Myocyte (in vitro differentiated cells): ENCODE measurements around the gene FXYD2. TPM values are rescaled to one million over a fixed set of nuclear protein-coding genes. Genes with fewer than 3 reads are reported as not detected.
A peak's percentile ranks its signal among the peaks of the same experiment; 100 is the strongest.

Experiments used
- DNase-seq: peaks from one replicate; pipeline ENCODE4 v3.0.0-alpha.2; 2012; ENCODE audit warnings: low read depth
- total RNA-seq: library from RNA; depleted of rRNA; stranded (reverse); fragments of >200 nt; gene quantifications from 2 replicates; pipeline ENCODE4 v1.2.3, GENCODE V29; 2014

FXYD2 gene
- total RNA-seq, 1 donor from 2014 or later, result not detected

GRCh38 chr11:117836077-117836960 lies 11.8 kb upstream of the FXYD2 start:
- no peak for DNase-seq

DNA sequence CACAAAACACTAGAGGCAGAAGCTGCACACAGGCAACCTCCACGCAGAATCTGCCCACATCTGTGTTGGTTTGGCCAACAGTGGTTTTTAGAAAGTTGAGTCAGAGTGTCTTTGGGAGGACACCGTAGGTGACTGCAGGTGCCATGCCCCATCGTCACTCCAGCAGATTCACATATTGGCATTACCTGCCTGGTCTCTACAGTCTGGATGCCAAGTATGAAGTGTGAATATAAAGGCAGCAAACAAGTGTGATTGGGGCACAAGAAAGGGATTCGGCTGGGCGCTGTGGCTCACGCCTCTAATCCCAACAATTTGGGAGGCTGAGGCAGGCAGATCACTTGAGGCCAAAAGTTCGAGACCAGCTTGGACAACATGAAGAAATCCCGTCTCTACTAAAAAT lies 11.0 kb upstream of the FXYD2 start:
- DNase-seq, result no peak

- no peak for DNase-seq
Observed at GRCh38 chr11:117834838-117835443, 10.4 kb upstream of the FXYD2 start.

GRCh38 chr11:117834068-117834810 lies 9.7 kb upstream of the FXYD2 start:
- peak; percentile 54 for DNase-seq

DNA sequence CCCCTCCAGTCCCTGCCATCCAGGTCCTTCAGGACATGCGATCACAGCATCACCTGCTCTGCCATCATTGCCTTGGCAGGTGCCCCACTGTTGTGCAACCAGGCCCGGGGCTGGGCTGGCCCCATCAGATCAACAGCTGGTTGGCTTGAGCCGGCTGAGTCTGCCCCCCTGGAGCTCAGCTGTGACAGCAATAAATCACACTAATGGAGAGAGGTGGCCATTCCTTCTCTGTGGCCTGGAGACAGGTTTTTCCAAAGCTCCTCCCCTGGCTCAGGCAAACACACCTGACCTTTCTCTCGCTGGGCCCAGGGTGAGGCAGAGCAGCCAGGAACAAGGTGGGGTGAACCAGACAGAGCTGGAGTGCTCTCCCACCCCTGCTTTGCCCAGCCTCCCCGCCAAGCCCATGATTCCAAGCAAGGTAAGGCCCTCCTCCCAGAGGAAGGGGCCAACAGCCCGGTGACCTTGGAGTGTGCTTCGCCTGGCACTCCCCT lies 8.9 kb upstream of the FXYD2 start:
- DNase-seq, result peak; percentile 75

- DNase-seq, result no peak
Observed at GRCh38 chr11:117832511-117832910, 8.0 kb upstream of the FXYD2 start.

GRCh38 chr11:117831661-117832415 lies 7.3 kb upstream of the FXYD2 start:
- no peak for DNase-seq

GRCh38 chr11:117830674-117831351 lies 6.3 kb upstream of the FXYD2 start:
- no peak for DNase-seq

GRCh38 chr11:117830072-117830471 lies 5.5 kb upstream of the FXYD2 start:
- DNase-seq, result no peak

DNA sequence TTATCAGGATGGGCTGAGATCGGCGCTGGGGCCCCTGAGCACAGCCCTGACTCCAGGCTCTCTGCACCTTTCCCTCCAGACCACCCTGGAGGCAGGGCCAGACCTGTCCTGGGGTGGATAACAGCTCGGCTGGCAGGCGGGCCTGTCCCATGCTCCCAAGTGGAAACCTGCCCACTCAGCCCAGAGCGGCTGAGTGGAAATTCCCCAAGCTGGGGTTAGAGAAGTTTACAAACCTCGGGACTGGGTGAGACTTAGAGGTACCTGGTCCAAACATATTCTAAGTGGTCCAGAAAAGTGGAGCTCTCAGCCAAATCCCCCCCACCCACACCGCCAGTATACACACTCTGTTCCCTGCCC lies 4.8 kb upstream of the FXYD2 start:
- DNase-seq, result no peak

DNA sequence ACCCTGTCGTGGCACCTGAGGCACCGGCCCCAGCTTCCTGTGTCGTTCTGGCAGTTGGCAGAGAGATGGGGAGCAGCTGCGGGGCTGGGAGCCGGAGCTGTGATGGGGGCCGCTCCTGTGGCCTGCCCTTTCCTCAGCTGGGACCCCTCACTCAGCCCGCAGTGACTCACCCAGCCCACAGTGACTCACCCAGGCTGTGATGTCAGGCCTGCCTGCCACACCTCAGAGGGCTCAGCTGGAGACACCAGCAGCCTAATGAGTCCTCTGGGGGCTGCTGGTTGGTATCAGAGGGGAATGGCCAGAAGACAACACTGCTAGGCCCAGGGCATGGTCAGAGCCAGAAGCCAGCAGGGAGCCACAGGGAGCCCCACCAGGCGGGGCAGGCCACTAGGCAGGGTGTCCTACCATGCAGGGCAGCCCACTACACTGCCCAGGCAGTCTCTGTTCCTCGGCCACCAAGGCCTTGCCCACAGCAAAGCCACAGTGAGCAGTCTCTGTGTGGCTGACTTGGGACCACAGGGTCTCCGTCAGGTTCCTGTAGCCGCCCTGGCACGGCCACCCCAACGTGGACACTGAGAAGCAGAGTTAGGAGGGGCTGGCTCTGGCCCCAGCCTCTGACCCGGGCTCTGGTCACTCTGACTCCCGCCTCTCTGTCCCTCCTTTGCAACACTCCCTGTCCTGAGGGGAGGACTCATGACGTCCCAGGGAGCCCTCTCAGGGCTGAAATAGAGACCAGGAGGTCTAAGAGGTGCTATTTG lies 4.2 kb upstream of the FXYD2 start:
- DNase-seq, result peak; percentile 92

DNA sequence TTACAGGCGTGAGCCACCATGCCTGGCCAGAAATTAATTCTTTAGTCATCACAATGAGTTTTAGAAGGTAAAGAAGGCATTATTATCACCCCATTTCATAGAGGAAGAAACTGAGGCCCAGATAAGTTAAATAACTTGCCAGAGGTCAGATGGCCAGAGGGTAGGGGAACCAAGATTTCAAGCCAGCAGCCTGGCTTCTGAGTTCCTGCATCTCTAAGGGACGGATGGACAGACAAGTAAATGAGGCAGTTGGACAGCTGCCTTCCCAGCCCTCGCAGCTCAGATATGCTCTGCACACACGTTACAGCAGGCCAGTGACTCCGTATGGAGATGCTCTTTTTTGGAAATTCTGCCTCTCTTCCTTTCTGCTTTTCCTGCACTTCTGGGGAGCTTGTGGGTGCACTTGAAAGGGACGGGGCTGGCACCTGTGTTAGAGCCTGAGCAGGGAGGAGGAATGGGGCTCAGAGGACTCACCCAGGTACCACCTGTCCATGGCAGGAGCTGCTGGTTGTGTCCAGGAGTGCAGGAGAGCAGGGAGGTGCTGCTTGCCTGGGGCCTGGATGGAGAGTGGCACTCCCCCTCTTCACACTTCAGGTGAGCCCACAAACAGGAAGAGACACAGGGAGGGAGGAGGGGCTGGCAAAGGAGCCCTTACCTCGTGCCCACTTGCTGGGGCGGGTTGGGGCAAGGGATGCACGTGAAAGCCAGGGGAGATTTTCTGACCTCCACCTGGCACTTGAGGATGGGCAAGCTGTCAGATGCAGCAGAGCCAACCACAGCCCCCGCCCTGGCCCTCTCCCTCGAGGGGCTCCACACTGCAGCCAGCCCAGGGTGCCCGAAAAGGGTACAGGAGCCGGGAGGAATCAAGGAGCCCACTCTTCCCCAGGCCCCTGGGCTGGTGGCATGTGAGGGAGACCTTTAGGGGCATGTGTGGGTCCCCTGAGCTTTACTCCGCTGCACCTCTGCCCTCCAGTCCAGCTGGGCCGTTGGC lies 3.3 kb upstream of the FXYD2 start:
- DNase-seq, result no peak

- DNase-seq, result no peak
Observed at GRCh38 chr11:117826832-117827231, 2.3 kb upstream of the FXYD2 start.

GRCh38 chr11:117826190-117826570 lies 1.6 kb upstream of the FXYD2 start:
- no peak for DNase-seq

GRCh38 chr11:117825538-117826189 lies 1.1 kb upstream of the FXYD2 start:
- DNase-seq, result no peak

DNA sequence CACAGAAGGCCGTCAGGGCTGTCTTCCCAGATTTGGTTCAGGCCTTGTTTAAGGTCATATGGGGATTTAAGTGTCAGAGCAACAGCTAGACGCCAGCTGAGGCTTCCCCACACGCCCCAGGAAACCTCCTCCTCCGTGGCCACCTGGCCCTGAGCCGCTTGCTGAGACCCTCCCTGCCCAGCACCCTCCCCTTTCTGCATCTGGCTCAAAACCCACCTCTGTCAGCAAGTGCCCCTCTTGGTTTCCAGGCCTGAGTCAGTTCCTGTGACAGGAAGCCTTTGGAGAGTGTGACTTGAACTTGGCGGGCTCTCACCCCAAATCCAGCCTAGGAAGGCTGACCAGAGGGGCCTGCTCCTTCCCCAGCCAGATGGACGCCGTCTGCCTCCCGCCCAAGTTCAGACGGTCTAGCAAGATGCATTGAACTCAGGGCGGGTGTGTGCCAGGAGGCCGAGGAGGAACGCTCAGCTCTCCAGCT lies 561 bp downstream of the FXYD2 start:
- DNase-seq, result no peak

DNA sequence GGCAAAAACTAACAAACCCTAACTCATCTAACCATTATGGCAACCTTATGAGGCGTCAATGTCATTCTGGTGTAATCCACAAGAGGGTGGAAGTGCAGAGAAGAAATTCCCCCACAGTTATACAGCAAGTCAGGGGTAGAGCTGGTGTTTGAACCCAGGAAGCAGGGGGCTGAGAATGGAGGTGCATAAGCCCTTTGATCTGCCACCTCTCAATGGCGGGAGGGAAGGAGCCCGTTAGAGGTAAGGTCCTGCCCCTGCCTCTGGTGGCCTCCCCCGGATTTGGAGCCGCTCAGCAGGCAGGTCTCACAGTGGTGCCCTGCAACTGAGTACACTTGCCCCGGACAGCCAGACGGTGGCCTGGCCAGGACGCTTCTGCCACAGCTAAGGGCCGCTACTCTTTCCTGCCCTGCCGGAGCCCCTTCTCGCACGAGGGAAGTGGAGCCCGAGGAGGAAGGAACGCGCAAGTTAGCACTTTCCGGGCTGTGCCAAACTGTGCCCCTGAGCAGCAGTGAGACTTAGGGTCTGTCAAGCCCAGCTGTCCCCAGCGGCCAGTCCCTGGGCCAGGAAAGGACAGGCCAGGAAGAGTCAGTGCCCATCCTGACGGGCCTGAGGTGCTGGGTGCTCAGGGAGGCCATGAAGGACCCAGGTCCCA lies 1.1 kb downstream of the FXYD2 start:
- no peak for DNase-seq
